HEK293T (cell line): ENCODE data around the gene WNK1.

Experiments used
- ELF4 ChIP-seq: fragments of 450-650 bp; IDR thresholded peaks from 2 replicates; pipeline ENCODE4 v1.6.1; 2017; ENCODE audit warnings: antibody characterized with exemption
- FOXK2 ChIP-seq: fragments of 450-650 bp; IDR thresholded peaks from 2 replicates; pipeline ENCODE4 v1.6.1; 2016; ENCODE audit warnings: mild to moderate bottlenecking
- FOXM1 ChIP-seq: fragments of 450-650 bp; IDR thresholded peaks from 2 replicates; pipeline ENCODE4 v1.6.1; 2017; ENCODE audit warnings: mild to moderate bottlenecking, borderline replicate concordance
- TARDBP ChIP-seq: fragments of 450-650 bp; IDR thresholded peaks from 2 replicates; pipeline ENCODE4 v1.6.1; 2016
- ZNF384 ChIP-seq: fragments of 450-650 bp; IDR thresholded peaks from 2 replicates; pipeline ENCODE4 v1.6.1; 2016

- TF ChIP-seq FOXK2 (no peak), ELF4 (no peak), FOXM1 (no peak), TARDBP (no peak), ZNF384 (no peak)
Observed at GRCh38 chr12:790608-791007, 38.2 kb downstream of the WNK1 start.
